Esophagus squamous epithelium (tissue), 4 donors: ENCODE measurements around the gene C22orf31.

Experiments used
- CTCF ChIP-seq, 6 experiments: fragments of 450-650 bp in 4 of 6; fragments of 200-600 bp in 2 of 6; sonication (generic) in 2 of 6; IDR thresholded peaks; one replicate each; pipeline ENCODE4 v1.5.1; 2016 to 2019; ENCODE audit warnings: antibody characterized with exemption in 6 of 6, mild to moderate bottlenecking in 4 of 6, moderate library complexity in 4 of 6
- POLR2A ChIP-seq, 4 donors: fragments of 450-650 bp; IDR thresholded peaks; one replicate each; pipeline ENCODE4 v1.6.1; 2017; ENCODE audit warnings: antibody characterized with exemption in 4 of 4, mild to moderate bottlenecking in 4 of 4, moderate library complexity in 3 of 4

GRCh38 chr22:29023172-29023796 is 38.3 kb downstream of the C22orf31 start:
- TF ChIP-seq CTCF (IDR thresholded peaks at IDR 0.05), result no peak
- no peak for TF ChIP-seq POLR2A (IDR thresholded peaks at IDR 0.05)
